Esophagus squamous epithelium (tissue), 4 donors: Measurements from ENCODE around the gene NNMT.

Source experiments
- CTCF ChIP-seq, 6 experiments: fragments of 450-650 bp in 4 of 6; fragments of 200-600 bp in 2 of 6; sonication (generic) in 2 of 6; IDR thresholded peaks; one replicate each; pipeline ENCODE4 v1.5.1; 2016 to 2019; ENCODE audit warnings: antibody characterized with exemption in 6 of 6, mild to moderate bottlenecking in 4 of 6, moderate library complexity in 4 of 6
- POLR2A ChIP-seq, 4 donors: fragments of 450-650 bp; IDR thresholded peaks; one replicate each; pipeline ENCODE4 v1.6.1; 2017; ENCODE audit warnings: antibody characterized with exemption in 4 of 4, mild to moderate bottlenecking in 4 of 4, moderate library complexity in 3 of 4

GRCh38 chr11:114326151-114326550 is 30.0 kb downstream of the NNMT start:
- TF ChIP-seq CTCF (IDR thresholded peaks at IDR 0.05) (no peak), POLR2A (IDR thresholded peaks at IDR 0.05) (no peak)
